ENCODE data around the gene FILIP1L.

DNA sequence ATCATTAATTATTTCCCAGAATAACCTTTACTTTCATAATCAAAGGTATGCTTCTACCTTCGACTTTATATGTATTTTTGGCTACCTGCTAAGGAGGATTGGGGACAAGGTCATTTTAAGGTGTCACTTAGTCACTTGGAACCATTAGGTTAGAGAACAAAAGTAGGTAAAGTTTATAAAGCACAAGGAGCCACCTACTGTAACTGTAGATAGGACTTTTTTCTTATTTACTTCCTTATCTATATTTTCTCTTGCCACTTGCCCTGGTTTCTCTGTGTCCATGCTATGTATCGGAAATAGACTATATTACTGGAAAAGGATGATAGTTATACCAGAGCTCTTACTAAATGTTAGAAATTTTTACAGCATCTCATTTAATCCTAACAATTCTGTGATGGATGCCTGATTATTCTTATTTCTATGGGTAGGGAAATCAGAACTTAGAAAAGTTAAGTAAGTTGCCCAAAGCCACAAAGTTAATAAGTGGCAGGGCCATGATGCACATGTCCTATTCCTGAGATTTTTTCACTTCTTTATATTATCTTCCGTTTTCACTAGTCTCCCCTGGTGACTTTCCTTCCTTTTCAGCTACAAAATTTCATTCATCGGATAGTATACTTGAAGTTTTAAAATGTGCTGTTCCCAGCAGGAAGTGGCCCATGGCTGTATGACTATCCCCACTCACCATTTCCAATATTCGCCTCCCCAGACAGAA lies 164.2 kb downstream of the FILIP1L start:
- TF ChIP-seq, protein P1, sequence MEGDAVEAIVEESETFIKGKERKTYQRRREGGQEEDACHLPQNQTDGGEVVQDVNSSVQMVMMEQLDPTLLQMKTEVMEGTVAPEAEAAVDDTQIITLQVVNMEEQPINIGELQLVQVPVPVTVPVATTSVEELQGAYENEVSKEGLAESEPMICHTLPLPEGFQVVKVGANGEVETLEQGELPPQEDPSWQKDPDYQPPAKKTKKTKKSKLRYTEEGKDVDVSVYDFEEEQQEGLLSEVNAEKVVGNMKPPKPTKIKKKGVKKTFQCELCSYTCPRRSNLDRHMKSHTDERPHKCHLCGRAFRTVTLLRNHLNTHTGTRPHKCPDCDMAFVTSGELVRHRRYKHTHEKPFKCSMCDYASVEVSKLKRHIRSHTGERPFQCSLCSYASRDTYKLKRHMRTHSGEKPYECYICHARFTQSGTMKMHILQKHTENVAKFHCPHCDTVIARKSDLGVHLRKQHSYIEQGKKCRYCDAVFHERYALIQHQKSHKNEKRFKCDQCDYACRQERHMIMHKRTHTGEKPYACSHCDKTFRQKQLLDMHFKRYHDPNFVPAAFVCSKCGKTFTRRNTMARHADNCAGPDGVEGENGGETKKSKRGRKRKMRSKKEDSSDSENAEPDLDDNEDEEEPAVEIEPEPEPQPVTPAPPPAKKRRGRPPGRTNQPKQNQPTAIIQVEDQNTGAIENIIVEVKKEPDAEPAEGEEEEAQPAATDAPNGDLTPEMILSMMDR (conservative IDR thresholded peaks at IDR 0.05; ENCODE audit: low read length), result no peak
- no peak for TF ChIP-seq EZH2phosphoT487 (IDR thresholded peaks at IDR 0.05; ENCODE audit: borderline replicate concordance, low read depth, low read length)
